AG04450 (cell line): ENCODE data around the gene DDR1. TPM values are rescaled to one million over a fixed set of nuclear protein-coding genes. Genes with fewer than 3 reads are reported as not detected.
"Not testable (repeated sequence)": the region's sequence is repeated elsewhere in the genome, so short reads cannot be mapped to it uniquely, and the experiment has no call there.

ENCODE experiments used
- CTCF ChIA-PET: fragments of 300-600, 350-600 bp; formaldehyde crosslinking; extraction: SDS; loops from one replicate; lab custom pipeline; 2022; ENCODE audit warnings: antibody characterized with exemption, inconsistent platforms; lab: Charles Lee
- POLR2A ChIA-PET: fragments of 350-600 bp; formaldehyde crosslinking; extraction: SDS; loops from one replicate; lab custom pipeline; 2021; ENCODE audit warnings: antibody characterized with exemption, inconsistent platforms; lab: Yijun Ruan, JAX
- DNase-seq: peaks from one replicate; pipeline ENCODE4 v3.0.0-alpha.2; 2011; ENCODE audit warnings: low read depth, low spot score
- H3K27ac ChIP-seq: one replicate; pipeline ENCODE4 v1.5.1; 2012; ENCODE audit warnings: low read depth, low read length, control low read depth
- H3K27me3 ChIP-seq: one replicate; pipeline ENCODE4 v1.6.0; 2012; ENCODE audit warnings: low read length; ENCODE audit not compliant: control insufficient read depth, insufficient read depth
- H3K4me3 ChIP-seq: 2 replicates; pipeline ENCODE4 v1.5.1; 2011; ENCODE audit warnings: mild to moderate bottlenecking, low read depth, low read length, control low read depth
- H3K9me3 ChIP-seq: 2 replicates; pipeline ENCODE4 v1.5.1; 2012; ENCODE audit warnings: low read length; ENCODE audit not compliant: control insufficient read depth, insufficient read depth
- polyA plus RNA-seq: library from polyadenylated mRNA; depleted of rRNA; stranded (reverse); fragments of >200 nt; gene quantifications from 2 replicates; pipeline ENCODE4 v1.2.3, GENCODE V29; 2011
- TF ChIP-seq, protein P1 (sequence below): IDR thresholded peaks from 2 replicates; pipeline ENCODE4 v1.5.1; 2011; ENCODE audit warnings: low read depth, low read length, control low read depth, inconsistent platforms

The DDR1 gene
- polyA plus RNA-seq, 1 experiment = 9.9 TPM

DNA sequence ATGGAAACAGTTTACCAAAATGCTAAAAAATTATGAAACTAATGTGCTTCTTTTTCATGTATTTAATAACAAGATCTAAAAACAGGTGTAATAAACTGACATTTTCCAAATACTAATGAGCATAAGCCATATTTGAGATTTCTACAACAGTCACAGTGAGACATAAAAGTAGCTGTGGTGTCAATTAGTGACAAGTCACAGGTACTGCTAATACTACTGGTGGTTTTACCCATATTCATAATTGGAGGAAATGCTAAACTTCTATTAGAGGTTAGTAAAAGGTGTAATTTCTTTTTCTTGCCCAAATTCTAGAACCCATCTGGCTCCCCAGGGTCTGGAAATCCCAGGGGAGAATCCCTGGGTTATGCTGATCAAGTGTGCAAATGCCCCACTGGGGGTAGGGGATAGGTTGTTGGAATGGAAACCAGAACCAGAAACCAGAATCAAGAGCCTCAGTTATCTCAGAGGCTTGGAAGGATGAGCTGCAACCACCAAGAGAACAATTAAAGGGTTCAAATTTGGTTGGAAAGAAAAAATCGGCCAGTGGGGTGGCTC, 16.6 kb downstream of the DDR1 start:
- Histone ChIP-seq H3K27me3 (no peaks in the 10 kb centered on the region), H3K9me3 (no peaks in the 10 kb centered on the region), H3K4me3 (no peak overlapping the region), H3K27ac (no peak overlapping the region)
- TF ChIP-seq, protein P1, sequence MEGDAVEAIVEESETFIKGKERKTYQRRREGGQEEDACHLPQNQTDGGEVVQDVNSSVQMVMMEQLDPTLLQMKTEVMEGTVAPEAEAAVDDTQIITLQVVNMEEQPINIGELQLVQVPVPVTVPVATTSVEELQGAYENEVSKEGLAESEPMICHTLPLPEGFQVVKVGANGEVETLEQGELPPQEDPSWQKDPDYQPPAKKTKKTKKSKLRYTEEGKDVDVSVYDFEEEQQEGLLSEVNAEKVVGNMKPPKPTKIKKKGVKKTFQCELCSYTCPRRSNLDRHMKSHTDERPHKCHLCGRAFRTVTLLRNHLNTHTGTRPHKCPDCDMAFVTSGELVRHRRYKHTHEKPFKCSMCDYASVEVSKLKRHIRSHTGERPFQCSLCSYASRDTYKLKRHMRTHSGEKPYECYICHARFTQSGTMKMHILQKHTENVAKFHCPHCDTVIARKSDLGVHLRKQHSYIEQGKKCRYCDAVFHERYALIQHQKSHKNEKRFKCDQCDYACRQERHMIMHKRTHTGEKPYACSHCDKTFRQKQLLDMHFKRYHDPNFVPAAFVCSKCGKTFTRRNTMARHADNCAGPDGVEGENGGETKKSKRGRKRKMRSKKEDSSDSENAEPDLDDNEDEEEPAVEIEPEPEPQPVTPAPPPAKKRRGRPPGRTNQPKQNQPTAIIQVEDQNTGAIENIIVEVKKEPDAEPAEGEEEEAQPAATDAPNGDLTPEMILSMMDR = no peak
- no peak for DNase-seq
- CTCF ChIA-PET = interaction anchor here (1.1 kb wide), 1 partner anchor 179 kb away, joined by 3 read pairs; no protein-coding TSS in a partner anchor
- POLR2A ChIA-PET = no interaction called here

DNA sequence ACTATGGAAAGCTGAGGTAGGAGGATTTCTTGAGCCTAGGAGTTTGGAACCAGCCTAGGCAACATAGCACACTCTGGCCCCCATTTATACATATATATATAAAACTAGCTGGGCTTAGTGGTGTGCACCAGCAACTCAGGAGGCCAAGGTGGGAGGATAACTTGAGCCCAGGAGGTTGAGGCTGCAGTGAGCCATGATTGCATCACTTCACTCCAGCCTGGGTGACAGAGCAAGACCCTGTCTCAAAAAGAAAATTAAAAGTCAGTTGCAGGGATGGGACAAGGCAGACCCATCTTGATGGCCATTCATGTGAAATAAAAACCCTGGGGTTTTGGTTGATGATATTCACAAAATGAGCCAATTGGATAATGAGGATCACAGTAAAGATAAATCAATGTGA, 17.1 kb downstream of the DDR1 start:
- ChIA-PET CTCF (interaction anchor here (0.6 to 1.1 kb wide), 3 partner anchors 158 to 186 kb away, joined by 3 to 5 read pairs (median 3); no protein-coding TSS in a partner anchor), POLR2A (interaction anchor here (0.6 kb wide), 1 partner anchor 171 kb away, joined by 4 read pairs; no protein-coding TSS in a partner anchor)
- H3K4me3 ChIP-seq = no peak overlapping the region
- TF ChIP-seq, protein P1 = no peak
- no peaks in the 10 kb centered on the region for H3K27me3 ChIP-seq
- H3K27ac ChIP-seq = no peak overlapping the region
- no peaks in the 10 kb centered on the region for H3K9me3 ChIP-seq
- DNase-seq = no peak

DNA sequence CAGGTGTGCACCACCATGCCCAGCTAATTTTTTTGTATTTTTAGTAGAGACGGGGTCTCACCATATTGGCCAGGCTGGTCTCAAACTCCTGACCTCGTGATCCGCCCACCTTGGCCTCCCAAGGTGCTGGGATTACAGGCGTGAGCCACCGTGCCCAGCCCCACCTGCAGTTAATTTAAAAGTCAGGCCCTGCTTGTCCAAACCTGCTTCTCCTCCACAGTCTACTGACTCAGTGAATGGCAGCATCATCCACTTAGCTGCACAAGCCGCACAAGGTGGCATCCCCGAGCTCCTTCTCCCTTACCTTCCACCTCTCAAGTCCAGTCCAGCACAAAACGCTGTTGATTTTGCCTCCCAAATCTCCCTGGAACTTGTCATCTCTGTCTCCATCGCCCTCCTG, 17.9 kb downstream of the DDR1 start:
- H3K27me3 ChIP-seq, POLR2A ChIA-PET: not testable (repeated sequence)

DNA sequence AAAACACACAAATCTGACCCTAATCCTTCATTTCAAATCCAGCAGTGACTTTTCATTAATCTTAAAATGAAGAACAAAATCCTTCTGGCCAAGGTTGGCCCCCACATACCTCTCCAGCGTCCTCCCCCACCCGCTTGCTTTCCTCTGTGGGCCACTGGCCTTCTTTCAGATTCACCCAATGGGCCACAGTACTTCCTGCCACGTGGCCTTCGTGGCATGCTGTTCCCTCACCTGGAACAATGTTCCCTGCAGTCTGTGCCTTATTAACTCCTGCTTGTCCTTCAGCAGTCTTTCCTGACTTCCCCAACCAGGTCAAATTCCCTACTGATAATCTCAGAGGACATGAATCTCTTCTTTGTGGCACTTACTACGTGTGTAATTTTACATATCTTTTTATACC, 18.4 kb downstream of the DDR1 start:
- Histone ChIP-seq H3K27ac (no peak overlapping the region), H3K27me3 (no peaks in the 10 kb centered on the region), H3K4me3 (no peak overlapping the region), H3K9me3 (no peaks in the 10 kb centered on the region)
- CTCF ChIA-PET = no interaction called here
- no peak for DNase-seq
- TF ChIP-seq, protein P1 = no peak
- POLR2A ChIA-PET = no interaction called here

More for the DNA sequence above, 17.9 kb downstream of the DDR1 start:
- not testable (repeated sequence) for DNase-seq, H3K4me3 ChIP-seq, H3K9me3 ChIP-seq, H3K27ac ChIP-seq
- CTCF ChIA-PET = interaction anchor here (0.7 kb wide), 1 partner anchor 185 kb away, joined by 5 read pairs; no protein-coding TSS in a partner anchor

DNA sequence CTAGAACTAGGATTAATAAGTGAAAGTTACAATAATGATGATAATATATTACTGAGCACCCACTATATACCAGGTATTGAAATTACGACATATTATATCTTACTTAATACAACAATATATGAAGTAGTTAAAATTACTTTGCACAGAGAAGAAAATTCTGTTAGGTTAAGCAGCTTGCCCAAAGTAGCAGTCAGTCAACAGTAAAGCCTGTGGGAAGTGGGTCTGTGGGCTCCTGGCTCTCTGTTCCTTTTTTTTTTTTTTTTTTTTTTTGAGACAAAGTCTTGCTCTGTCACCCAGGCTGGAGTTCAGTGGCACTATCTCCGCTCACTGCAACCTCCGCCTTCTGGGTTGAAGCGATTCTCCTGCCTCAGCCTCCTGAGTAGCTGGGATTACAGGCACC, 18.9 kb downstream of the DDR1 start:
- CTCF ChIA-PET = interaction anchor here (1.1 to 3.7 kb wide), 2 partner anchors 12 to 176 kb away, joined by 3 to 19 read pairs; partner anchors contain the start of gene VARS2
- no peak overlapping the region for H3K4me3 ChIP-seq
- TF ChIP-seq, protein P1 = no peak

DNA sequence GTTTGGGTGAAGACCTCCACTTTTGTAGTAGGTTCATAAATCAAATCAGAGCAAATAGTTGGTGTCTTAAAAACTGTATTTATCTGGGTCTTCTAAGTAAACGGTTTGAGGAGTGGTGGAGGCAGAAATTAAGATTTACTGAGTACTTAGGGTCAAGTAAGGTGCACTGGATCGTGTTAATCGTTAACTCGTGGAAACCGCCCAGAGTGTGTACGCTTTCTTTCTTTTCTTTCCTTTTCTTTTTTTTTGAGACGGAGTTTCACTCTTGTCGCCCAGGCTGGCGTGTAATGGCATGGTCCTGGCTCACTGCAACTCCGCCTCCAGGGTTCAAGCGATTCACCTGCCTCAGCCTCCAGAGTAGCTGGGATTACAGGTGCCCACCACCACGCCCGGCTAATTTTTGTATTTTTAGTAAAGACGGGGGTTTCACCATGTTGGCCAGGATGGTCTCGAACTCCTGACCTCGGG, 23.0 kb downstream of the DDR1 start:
- POLR2A ChIA-PET = interaction anchor here (0.5 to 1.0 kb wide), 7 partner anchors 11 to 289 kb away, joined by 3 to 18 read pairs (median 3); partner anchors contain the start of gene FLOT1
- H3K27ac ChIP-seq = not testable (repeated sequence)

More for the DNA sequence above, 18.9 kb downstream of the DDR1 start:
- no peak overlapping the region for H3K27ac ChIP-seq
- no peaks in the 10 kb centered on the region for H3K9me3 ChIP-seq
- DNase-seq = no peak
- no peaks in the 10 kb centered on the region for H3K27me3 ChIP-seq
- POLR2A ChIA-PET = no interaction called here

More for the DNA sequence above, 23.0 kb downstream of the DDR1 start:
- not testable (repeated sequence) for DNase-seq, H3K27me3 ChIP-seq, H3K9me3 ChIP-seq
- H3K4me3 ChIP-seq = peak overlapping the region; percentile 60
- CTCF ChIA-PET = interaction anchor here (0.5 to 1.6 kb wide), 4 partner anchors 67 to 172 kb away, joined by 3 to 5 read pairs (median 3); no protein-coding TSS in a partner anchor
